ENCODE data around the gene UGT2A1. TPM values are rescaled to one million over a fixed set of nuclear protein-coding genes. Genes with fewer than 3 reads are reported as not detected.

UGT2A1 gene
- total RNA-seq, 1 donor from 2014 or later: under 0.01 TPM

- DNase-seq: no peak
Observed at GRCh38 chr4:69584135-69584534, 68.9 kb downstream of the UGT2A1 start.

- DNase-seq: no peak
Observed at GRCh38 chr4:69583543-69583942, 69.5 kb downstream of the UGT2A1 start.

GRCh38 chr4:69577245-69577644 is 75.8 kb downstream of the UGT2A1 start:
- no peak for DNase-seq

GRCh38 chr4:69576251-69576877 is 76.7 kb downstream of the UGT2A1 start:
- DNase-seq: no peak

GRCh38 chr4:69568787-69569186 is 84.3 kb downstream of the UGT2A1 start:
- DNase-seq: no peak

- DNase-seq: no peak
Observed at GRCh38 chr4:69563424-69563823, 89.6 kb downstream of the UGT2A1 start.

- DNase-seq: no peak
Observed at GRCh38 chr4:69549651-69550050, 103.4 kb downstream of the UGT2A1 start.

GRCh38 chr4:69546134-69546765 is 106.8 kb downstream of the UGT2A1 start:
- DNase-seq: no peak

Other genes starting within 250 kb of the UGT2A1 start
- not detected in 2 replicates for gene UGT2B4, start 157.3 kb downstream of the UGT2A1 start, total RNA-seq
- not detected in 2 replicates for gene UGT2A2, start 13.6 kb downstream of the UGT2A1 start, total RNA-seq
- 2.4 and 12.6 TPM in 2 replicates for gene SULT1B1, start 107.4 kb upstream of the UGT2A1 start, total RNA-seq
- 1.2 and 2.4 TPM in 2 replicates for gene SULT1E1, start 206.9 kb upstream of the UGT2A1 start, total RNA-seq